Measurements from ENCODE around the gene ZBTB12. TPM values are rescaled to one million over a fixed set of nuclear protein-coding genes. Genes with fewer than 3 reads are reported as not detected.

ZBTB12 gene
- total and polyA plus RNA-seq, 10 of the 15 experiments (the other 5 are each of a cell fraction or from before 2014, with no cell fraction given), result 0.81 to 4.5 (median 1.7) TPM; not detected in 4

DNA sequence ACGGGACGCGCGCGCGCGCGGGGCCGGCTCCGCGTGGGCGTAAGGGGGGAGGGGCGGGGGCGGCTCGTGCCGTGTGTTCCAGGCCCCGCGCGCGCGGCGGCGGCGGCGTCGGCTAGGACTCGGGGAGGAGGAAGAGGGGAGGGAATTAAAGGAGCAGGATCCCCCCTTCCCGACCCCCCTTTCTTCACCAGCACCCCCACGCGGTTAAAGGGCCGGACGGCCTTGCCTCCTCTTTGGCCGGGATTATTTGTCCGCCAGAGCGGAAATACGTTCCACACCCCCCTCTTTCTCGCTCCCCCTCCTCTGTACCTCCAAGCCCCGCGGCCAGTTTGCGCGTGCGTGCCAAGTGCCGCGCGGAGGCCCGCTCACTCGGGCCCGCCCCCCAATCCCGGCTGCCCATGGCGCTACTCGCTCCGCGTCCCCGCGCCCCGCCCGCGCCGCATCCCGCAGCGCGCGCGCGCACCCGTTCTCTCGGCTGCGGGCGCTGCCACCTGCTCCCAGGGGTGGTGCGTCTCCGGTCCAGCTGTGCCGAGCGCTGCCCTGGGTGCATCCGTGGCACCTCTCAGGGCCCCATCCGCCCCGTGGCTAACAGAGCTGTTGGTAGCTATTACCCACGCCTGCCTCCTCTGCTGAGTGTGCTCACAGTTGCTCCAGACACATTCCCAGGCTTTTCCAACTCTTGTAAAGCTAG lies at the start of gene ZBTB12 (continued):
- TF ChIP-seq, protein P1, sequence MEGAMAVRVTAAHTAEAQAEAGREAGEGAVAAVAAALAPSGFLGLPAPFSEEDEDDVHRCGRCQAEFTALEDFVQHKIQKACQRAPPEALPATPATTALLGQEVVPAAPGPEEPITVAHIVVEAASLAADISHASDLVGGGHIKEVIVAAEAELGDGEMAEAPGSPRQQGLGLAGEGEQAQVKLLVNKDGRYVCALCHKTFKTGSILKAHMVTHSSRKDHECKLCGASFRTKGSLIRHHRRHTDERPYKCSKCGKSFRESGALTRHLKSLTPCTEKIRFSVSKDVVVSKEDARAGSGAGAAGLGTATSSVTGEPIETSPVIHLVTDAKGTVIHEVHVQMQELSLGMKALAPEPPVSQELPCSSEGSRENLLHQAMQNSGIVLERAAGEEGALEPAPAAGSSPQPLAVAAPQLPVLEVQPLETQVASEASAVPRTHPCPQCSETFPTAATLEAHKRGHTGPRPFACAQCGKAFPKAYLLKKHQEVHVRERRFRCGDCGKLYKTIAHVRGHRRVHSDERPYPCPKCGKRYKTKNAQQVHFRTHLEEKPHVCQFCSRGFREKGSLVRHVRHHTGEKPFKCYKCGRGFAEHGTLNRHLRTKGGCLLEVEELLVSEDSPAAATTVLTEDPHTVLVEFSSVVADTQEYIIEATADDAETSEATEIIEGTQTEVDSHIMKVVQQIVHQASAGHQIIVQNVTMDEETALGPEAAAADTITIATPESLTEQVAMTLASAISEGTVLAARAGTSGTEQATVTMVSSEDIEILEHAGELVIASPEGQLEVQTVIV (IDR thresholded peaks at IDR 0.05; ENCODE audit: borderline replicate concordance, partially characterized antibody), result no peak
- peak; percentile 72 for TF ChIP-seq POLR2A (IDR thresholded peaks at IDR 0.05; ENCODE audit: low read depth, low read length)
- TF ChIP-seq KDM1A (IDR thresholded peaks at IDR 0.05; ENCODE audit: borderline replicate concordance), result no peak
- peak; percentile 88; the same call in 1 of the 2 replicates for TF ChIP-seq STAT1 (conservative IDR thresholded peaks at IDR 0.05)
- no peak for TF ChIP-seq NR2C2 (IDR thresholded peaks at IDR 0.05; ENCODE audit: borderline replicate concordance, control insufficient read depth, insufficient read length, low read depth)
- no peak for TF ChIP-seq RELA (IDR thresholded peaks at IDR 0.05; ENCODE audit: borderline replicate concordance, partially characterized antibody)
- TF ChIP-seq, protein P2, sequence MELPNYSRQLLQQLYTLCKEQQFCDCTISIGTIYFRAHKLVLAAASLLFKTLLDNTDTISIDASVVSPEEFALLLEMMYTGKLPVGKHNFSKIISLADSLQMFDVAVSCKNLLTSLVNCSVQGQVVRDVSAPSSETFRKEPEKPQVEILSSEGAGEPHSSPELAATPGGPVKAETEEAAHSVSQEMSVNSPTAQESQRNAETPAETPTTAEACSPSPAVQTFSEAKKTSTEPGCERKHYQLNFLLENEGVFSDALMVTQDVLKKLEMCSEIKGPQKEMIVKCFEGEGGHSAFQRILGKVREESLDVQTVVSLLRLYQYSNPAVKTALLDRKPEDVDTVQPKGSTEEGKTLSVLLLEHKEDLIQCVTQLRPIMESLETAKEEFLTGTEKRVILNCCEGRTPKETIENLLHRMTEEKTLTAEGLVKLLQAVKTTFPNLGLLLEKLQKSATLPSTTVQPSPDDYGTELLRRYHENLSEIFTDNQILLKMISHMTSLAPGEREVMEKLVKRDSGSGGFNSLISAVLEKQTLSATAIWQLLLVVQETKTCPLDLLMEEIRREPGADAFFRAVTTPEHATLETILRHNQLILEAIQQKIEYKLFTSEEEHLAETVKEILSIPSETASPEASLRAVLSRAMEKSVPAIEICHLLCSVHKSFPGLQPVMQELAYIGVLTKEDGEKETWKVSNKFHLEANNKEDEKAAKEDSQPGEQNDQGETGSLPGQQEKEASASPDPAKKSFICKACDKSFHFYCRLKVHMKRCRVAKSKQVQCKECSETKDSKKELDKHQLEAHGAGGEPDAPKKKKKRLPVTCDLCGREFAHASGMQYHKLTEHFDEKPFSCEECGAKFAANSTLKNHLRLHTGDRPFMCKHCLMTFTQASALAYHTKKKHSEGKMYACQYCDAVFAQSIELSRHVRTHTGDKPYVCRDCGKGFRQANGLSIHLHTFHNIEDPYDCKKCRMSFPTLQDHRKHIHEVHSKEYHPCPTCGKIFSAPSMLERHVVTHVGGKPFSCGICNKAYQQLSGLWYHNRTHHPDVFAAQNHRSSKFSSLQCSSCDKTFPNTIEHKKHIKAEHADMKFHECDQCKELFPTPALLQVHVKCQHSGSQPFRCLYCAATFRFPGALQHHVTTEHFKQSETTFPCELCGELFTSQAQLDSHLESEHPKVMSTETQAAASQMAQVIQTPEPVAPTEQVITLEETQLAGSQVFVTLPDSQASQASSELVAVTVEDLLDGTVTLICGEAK (IDR thresholded peaks at IDR 0.05; ENCODE audit: borderline replicate concordance), result no peak
- TF ChIP-seq ZNF207 (IDR thresholded peaks at IDR 0.05; ENCODE audit: borderline replicate concordance), result peak; percentile 83; the same call in 1 of the 2 replicates
- TF ChIP-seq SUPT20H (IDR thresholded peaks at IDR 0.05; ENCODE audit: borderline replicate concordance, control insufficient read depth, low read depth, low read length), result no peak
- TF ChIP-seq SP1 (IDR thresholded peaks at IDR 0.05; ENCODE audit: low read depth, low read length), result peak; percentile 23
- TF ChIP-seq TCF3 (IDR thresholded peaks at IDR 0.05; ENCODE audit: borderline replicate concordance, insufficient read depth, low read depth, low read length), result peak; percentile 86
- TF ChIP-seq TAF1 (IDR thresholded peaks at IDR 0.05; ENCODE audit: borderline replicate concordance, low read depth, low read length), result no peak
- TF ChIP-seq BMI1 (IDR thresholded peaks at IDR 0.05; ENCODE audit: borderline replicate concordance), result no peak
- TF ChIP-seq NRF1 (conservative IDR thresholded peaks at IDR 0.05; ENCODE audit: low read depth, low read length), result peak; percentile 39; the same call in 1 of the 2 replicates
- peak; percentile 74; the same call in 1 of the 2 replicates for TF ChIP-seq LARP7 (IDR thresholded peaks at IDR 0.05)
- TF ChIP-seq IRF4 (IDR thresholded peaks at IDR 0.05; ENCODE audit: low read depth, low read length), result 0 out of 2 replicates have a peak, but pooled peaks have one; percentile 14
- TF ChIP-seq, protein P3, sequence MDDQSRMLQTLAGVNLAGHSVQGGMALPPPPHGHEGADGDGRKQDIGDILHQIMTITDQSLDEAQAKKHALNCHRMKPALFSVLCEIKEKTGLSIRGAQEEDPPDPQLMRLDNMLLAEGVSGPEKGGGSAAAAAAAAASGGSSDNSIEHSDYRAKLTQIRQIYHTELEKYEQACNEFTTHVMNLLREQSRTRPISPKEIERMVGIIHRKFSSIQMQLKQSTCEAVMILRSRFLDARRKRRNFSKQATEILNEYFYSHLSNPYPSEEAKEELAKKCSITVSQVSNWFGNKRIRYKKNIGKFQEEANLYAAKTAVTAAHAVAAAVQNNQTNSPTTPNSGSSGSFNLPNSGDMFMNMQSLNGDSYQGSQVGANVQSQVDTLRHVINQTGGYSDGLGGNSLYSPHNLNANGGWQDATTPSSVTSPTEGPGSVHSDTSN (IDR thresholded peaks at IDR 0.05; ENCODE audit: insufficient replicate concordance, low read depth, low read length), result no peak
- no peak for TF ChIP-seq EP300 (IDR thresholded peaks at IDR 0.05; ENCODE audit: borderline replicate concordance in 1 of 2, control insufficient read depth in 1 of 2, low read depth in 2 of 2, low read length in 2 of 2)
- TF ChIP-seq YBX1 (IDR thresholded peaks at IDR 0.05), result no peak
- TF ChIP-seq TCF12 (IDR thresholded peaks at IDR 0.05; ENCODE audit: low read depth, low read length), result peak; percentile 64; the same call in 1 of the 2 replicates
- TF ChIP-seq ASH2L (IDR thresholded peaks at IDR 0.05; ENCODE audit: borderline replicate concordance, low read depth), result no peak
- TF ChIP-seq FOXK2 (IDR thresholded peaks at IDR 0.05), result no peak

All from GM12878 (cell line).